ENCODE measurements around the gene MINK1.
A peak's percentile ranks its signal among the peaks of the same experiment; 100 is the strongest.

The MINK1 gene

DNA sequence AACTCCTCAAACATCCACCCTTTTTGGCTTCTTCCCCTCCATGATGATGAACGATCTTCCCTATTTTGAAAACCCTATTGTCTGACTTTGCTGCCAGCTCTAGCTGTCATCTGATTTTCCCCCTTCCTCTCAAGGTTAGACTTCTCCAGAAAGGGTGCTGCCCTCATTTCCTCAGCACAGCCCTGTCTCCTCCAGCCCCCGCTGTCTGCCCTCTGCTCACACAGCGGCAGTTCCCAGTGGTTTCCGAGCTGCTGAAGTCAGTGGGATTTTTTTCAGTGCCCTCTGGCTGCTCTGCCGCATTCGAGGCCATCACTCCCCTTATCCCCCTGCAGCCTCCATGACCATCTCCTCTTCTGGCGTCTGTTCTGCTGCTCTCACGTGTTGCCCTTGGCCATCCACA lies 39.6 kb downstream of the MINK1 start:
- no peak for DNase-seq (ENCODE audit: low spot score)

DNA sequence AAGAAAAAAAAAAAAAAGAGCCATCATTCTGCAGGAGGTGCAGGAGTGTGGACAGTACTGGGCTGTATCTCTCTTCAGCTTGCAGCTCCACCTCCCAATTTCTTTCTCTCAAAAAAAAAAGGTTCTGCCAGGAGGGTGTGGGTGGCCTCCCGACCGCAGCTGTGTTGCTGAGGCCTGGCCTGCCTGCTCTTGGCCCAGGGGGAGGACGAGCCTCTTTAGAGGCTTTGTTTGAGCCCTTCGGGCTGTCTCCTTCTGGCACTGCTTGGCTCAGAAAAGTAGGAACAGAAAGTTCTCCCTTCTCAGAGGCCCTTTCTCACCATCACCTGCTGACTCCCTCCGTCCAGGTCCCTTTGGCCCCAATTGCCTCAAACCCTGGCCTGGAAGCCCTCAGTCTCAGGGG lies 43.9 kb downstream of the MINK1 start:
- no peak for DNase-seq (ENCODE audit: low spot score)

DNA sequence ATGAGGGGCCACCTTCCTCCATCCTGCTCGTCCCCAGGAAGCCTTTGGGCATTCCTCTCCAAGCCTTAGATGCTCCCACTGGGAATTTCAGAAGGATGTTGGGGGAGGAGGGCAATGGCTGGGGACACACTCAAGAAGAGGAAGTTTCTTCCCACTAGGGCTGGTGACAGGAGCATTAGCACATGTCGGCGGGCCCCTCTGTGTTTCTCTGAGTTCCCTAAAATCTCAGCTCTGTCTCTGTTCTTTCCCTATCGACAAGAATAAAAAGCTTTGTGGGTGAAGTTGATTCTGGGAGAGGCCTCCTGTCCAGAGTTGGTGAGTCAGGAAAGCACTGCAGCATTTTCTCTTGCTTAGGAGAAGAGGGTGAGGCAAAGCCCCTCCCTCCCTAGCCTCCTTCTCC lies 46.5 kb downstream of the MINK1 start:
- no peak for DNase-seq (ENCODE audit: low spot score)

DNA sequence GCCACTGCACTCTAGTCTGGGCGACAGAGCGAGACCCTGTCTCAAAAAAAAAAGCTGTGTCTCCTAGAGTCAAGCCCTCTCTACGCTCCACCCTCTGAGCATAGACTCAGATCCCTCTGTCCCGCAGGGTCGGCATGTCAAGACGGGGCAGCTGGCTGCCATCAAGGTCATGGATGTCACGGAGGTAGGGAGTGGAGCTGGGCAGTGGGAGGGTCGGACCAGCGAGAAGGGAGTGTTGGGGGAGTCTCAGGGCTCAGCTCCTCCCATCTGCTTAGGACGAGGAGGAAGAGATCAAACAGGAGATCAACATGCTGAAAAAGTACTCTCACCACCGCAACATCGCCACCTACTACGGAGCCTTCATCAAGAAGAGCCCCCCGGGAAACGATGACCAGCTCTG lies 47.7 kb downstream of the MINK1 start:
- no peak for DNase-seq (ENCODE audit: low spot score)

DNA sequence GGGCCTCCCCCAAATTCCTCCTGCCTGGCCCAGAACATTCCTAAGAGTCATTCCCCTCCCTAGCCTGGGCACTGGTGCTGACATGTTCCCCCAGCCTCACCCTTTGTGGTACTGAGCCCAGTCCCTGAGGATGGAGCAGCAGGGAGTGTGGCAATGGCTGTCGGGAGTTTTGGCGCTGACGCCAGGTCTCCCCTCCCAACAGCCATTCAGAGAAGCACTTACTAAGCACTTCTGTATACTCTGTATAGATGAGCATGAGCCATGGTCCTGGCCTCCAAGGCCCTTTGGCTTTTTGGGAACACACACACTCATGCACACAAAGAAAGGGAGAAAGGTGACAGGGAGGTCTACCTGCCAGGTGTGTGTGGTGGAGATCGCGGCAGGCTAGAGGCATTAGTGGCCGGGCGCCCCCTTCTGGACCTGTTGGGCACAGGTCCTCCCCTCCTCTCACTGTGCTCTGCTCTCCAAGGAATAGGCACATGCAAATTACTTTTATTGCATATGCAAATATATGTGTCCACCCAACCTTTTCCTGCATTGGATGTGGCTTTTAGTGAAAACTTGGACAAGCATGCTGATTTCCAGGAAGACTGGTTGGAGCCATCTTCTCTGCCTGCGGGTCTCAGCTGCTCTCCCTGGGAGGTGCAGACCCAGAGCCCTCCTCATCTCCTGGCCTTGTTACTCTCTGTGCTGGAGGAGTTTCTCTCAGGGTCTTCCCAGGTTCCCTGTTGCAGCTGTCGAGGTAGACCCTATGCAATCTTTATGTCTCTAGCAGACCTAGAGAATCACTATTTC lies 48.8 kb downstream of the MINK1 start:
- peak; percentile 71 for DNase-seq (ENCODE audit: low spot score)

DNA sequence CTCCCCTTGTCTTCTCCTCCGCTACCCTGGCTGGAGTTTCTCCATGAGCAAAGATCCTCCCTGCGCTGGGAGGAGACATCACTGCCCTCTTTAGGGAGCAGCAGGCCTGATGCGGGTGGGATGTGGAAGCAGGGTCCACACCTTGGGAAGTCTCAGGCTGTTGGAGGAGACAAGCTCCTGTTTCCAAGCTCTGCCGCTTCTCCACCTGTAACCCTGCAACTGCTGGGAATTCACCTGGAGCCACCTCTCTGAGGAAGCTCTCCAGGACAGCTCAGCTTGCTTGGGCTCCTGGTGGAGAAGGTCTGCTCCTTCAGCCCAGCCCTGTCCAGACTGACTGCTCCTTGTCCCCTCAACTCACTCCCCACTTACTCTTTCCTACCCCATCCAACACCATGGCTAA lies 51.3 kb downstream of the MINK1 start:
- no peak for DNase-seq (ENCODE audit: low spot score)

DNA sequence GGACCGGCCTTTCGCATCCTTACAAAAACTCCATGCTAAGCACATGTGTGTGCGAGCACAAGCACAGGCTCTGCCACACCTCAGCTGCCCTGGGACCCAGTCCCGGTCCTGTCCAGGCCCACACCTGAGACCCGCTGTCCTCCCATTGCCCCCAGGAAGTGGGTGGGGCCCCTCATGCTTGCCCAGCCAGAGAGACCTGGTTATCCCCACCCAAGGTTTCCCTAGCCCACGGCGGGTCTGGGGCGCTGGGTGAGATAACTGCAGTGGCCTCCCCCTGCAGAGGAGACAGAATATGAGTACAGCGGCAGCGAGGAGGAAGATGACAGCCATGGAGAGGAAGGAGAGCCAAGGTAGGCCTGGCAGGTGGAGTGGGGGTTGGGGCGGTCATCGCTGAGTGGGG lies 53.7 kb downstream of the MINK1 start:
- no peak for DNase-seq (ENCODE audit: low spot score)

DNA sequence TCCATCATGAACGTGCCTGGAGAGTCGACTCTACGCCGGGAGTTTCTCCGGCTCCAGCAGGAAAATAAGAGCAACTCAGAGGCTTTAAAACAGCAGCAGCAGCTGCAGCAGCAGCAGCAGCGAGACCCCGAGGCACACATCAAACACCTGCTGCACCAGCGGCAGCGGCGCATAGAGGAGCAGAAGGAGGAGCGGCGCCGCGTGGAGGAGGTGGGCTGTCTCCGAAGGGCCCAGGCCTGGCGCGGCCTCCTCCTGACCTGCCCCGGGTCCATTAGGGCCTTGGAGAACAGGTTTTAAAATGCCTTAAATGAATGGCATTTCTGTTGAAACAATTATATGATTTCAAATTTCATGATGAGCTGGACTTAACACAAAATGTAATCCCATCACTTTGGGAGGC lies 54.4 kb downstream of the MINK1 start:
- DNase-seq (ENCODE audit: low spot score) = no peak

DNA sequence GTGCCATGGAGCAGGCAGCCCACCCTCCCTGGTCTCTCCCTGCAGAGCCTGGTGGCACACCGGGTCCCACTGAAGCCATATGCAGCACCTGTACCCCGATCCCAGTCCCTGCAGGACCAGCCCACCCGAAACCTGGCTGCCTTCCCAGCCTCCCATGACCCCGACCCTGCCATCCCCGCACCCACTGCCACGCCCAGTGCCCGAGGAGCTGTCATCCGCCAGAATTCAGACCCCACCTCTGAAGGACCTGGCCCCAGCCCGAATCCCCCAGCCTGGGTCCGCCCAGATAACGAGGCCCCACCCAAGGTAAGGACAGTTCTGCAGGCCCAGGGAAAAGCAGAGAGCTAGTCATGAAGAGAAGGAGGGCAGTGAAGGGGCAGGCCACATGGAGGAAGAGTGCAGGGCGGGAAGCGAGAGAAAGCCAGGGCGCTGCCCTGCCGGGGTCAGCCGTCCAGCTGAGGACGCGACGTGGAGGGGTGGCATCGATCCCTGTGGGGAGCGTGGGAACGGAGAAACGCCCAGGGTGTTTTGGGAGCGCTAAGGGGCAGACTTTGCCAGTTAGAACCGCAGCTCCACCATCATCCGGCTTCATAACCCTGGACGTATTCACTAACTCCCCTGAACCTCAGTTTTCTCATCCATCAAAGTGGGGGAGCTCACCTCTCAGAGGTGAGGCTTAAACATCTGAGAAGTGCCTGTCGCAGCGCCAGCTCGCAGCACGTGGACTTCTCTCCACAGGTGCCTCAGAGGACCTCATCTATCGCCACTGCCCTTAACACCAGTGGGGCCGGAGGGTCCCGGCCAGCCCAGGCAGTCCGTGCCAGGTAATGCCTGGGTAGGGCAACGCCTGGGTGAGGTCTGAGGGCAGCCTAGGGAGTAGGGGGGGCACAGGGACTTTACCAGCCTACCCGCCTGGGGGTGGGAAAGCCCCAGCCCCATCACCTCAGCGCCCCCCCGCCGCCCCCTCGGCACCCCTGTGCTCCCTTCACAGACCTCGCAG lies 58.6 kb downstream of the MINK1 start:
- no peak for DNase-seq (ENCODE audit: low spot score)

DNA sequence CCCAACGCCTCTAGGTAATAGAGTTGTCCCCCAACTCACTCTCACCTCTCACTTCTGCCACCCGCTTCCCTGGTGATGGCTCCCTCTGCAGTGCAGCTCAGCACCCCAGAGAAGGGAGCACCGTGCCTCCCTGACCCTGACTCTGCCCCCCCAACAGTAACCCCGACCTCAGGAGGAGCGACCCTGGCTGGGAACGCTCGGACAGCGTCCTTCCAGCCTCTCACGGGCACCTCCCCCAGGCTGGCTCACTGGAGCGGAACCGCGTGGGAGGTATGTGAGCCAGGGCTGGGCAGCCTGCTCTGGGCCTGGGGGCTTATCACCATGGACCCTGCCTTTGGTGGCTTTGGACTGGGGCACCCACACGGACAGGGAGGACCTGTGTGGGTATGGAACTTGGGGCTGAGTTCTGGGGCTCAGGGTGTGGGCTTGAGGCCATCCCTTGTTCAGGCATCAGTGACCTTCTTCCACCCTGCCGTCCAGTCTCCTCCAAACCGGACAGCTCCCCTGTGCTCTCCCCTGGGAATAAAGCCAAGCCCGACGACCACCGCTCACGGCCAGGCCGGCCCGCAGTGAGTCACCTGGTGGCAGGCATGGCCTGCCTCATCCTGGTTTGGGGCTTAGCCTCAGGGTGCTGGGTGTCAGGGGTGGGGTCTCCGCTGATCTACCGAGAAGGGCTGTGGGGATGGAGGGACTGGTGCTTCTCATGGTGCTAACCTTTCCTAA lies 59.5 kb downstream of the MINK1 start:
- no peak for DNase-seq (ENCODE audit: low spot score)

DNA sequence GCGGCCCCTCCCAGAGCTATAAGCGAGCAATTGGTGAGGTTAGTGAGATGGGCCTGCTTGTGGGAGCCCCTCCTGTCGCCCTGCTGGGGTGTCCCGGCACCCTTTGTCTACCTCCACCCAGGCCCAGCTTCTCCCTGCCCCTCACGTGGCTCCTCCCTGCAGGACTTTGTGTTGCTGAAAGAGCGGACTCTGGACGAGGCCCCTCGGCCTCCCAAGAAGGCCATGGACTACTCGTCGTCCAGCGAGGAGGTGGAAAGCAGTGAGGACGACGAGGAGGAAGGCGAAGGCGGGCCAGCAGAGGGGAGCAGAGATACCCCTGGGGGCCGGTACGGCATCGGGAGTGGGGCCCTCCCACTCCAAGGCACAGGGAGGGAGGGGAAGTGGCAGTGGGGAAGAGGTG lies 60.1 kb downstream of the MINK1 start:
- DNase-seq (ENCODE audit: low spot score) = no peak

DNA sequence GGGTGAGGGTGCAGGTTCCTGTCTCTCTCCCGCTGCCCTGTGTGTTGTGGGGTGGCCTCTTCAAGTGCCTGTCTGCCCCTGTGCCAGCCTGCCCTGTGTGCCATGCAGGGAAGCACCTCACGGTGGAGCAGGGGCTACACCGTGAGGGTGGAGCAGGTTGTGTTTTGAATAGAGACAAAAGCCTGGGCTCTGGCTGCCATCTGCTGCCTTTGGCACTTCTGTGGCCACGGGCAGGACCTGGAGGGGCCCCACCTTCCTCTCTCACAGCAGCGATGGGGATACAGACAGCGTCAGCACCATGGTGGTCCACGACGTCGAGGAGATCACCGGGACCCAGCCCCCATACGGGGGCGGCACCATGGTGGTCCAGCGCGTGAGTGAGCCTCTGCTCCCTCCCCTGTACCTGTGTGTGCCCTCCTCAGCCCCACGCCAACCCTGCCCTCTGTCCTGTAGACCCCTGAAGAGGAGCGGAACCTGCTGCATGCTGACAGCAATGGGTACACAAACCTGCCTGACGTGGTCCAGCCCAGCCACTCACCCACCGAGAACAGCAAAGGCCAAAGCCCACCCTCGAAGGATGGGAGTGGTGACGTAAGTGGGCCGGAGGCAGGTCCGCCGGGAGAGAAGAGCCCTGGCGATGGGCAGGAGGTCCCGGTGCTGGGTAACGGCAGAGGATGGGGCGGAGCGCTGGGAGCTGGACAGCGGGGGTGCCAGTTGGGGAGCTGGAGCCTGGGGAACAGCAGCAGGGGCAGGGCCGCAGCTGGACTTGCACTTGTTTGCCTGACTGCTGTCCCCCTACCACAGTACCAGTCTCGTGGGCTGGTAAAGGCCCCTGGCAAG lies 60.8 kb downstream of the MINK1 start:
- no peak for DNase-seq (ENCODE audit: low spot score)

DNA sequence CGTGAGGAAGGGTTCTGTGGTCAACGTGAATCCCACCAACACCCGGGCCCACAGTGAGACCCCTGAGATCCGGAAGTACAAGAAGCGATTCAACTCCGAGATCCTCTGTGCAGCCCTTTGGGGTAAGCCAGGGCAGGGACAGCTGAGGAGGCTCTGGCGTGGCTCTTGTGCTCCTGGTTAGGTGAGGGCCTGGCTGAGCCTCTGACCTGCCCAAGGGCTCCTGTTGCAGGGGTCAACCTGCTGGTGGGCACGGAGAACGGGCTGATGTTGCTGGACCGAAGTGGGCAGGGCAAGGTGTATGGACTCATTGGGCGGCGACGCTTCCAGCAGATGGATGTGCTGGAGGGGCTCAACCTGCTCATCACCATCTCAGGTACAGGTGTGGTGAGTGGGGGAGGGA lies 62.0 kb downstream of the MINK1 start:
- no peak for DNase-seq (ENCODE audit: low spot score)

DNA sequence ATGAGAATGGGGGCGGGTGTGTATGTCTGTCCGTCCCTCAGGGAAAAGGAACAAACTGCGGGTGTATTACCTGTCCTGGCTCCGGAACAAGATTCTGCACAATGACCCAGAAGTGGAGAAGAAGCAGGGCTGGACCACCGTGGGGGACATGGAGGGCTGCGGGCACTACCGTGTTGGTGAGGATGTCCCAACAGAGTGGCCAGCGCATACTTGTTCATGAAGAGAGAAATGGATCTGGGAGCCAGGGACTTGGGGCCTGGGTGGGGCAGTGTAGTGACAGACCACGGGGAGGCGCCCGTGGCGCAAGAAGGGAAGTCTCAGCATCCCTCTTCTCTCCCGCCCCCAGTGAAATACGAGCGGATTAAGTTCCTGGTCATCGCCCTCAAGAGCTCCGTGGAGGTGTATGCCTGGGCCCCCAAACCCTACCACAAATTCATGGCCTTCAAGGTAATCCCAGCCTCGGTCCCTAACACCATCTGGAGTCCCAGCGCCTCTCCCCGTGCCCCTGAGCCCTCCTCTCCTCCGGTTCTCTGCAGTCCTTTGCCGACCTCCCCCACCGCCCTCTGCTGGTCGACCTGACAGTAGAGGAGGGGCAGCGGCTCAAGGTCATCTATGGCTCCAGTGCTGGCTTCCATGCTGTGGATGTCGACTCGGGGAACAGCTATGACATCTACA lies 62.7 kb downstream of the MINK1 start:
- no peak for DNase-seq (ENCODE audit: low spot score)

DNA sequence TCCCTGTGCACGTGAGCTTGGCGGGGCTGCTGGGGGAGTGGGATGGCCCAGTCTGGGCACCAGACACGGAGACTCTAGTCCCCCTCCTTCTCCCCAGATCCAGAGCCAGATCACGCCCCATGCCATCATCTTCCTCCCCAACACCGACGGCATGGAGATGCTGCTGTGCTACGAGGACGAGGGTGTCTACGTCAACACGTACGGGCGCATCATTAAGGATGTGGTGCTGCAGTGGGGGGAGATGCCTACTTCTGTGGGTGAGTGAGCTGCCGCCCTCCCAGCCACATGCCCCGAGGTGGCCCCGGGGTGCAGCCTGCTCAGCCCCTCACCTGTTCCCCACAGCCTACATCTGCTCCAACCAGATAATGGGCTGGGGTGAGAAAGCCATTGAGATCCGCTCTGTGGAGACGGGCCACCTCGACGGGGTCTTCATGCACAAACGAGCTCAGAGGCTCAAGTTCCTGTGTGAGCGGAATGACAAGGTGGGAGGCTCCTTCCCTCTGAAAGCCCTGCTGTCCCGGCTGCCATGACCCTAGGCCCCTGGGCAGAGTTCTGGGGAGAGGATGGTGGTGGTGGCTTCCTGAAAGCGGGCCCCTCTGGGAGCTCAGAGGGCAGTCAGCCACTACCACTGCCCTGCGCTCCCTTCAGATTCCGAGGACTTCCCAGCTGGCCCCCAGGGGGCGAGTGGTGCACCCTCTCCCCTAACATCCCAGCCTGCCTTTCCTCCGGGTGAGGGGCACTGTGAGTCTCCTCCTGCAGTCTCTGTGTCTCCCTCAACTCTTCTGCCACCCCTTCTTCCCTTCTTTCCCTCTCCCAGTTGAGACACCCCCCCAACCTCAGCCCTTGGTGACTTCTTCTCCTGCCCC lies 63.4 kb downstream of the MINK1 start:
- DNase-seq (ENCODE audit: low spot score) = no peak

DNA sequence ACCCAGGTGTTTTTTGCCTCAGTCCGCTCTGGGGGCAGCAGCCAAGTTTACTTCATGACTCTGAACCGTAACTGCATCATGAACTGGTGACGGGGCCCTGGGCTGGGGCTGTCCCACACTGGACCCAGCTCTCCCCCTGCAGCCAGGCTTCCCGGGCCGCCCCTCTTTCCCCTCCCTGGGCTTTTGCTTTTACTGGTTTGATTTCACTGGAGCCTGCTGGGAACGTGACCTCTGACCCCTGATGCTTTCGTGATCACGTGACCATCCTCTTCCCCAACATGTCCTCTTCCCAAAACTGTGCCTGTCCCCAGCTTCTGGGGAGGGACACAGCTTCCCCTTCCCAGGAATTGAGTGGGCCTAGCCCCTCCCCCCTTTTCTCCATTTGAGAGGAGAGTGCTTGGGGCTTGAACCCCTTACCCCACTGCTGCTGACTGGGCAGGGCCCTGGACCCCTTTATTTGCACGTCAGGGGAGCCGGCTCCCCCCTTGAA lies 64.1 kb downstream of the MINK1 start:
- no peak for DNase-seq (ENCODE audit: low spot score)

DNA sequence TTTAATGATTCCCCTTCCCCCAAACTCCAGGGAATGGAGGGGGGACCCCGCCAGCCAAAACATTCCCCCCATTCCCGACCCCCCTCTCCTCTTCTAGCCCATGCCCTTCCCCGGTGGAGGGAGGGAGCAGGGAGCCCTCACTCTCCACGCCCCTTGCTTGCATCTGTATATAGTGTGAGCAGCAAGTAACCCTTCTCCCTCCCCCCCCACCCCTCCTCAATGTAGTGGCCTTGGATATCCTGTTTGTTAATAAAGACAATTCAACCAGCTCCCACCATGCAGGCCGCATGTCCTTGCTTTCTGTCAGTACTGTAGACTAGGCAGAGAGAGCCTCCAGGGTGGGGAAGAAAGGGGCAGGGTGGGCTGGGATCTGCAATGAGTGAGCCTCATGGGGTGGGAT lies 64.6 kb downstream of the MINK1 start:
- DNase-seq (ENCODE audit: low spot score) = no peak

DNA sequence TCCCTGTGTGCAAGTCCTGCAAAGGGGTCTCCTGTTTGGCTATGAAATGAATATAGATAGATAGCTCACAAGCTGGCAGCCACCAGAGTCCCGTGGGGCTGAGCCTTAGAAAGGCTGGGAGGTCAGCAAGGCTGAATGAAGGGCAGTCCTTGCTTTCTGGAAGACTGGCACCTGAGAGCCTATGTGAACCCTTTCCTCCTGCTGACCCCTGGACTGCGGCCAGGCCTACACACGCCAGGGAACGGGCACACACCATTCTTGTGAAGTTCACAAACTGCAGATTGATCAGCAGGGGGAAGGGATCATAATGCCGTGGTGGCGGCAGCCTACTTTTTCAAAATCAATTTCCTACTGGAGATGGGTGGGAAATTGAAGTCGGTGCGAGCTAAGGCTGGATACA lies 65.2 kb downstream of the MINK1 start:
- no peak for DNase-seq (ENCODE audit: low spot score)

DNA sequence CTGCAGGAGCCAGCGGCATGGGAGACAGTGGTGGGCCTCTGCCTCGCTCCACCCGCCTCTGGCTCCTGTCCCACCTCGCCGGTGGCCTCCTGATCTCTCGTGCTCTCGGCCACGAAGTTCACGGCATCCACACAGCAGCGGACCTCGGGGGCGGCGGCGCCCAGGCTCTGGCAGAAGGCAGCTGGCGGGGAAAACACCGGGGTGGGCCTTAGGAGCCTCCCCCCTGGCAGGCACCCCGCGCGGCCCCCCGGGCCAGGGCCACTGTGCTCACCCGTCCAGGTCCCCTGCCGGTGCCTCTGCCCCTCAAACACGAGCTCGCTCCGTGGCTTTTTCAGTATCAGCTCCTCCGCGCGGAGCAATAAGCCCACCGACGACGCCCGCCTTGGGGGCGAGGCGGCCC lies 65.8 kb downstream of the MINK1 start:
- DNase-seq (ENCODE audit: low spot score) = no peak

All from D341Med (cell line).